CD4-positive, alpha-beta T cell (primary cell): Measurements from ENCODE around the gene PNPLA7. TPM values are rescaled to one million over a fixed set of nuclear protein-coding genes. Genes with fewer than 3 reads are reported as not detected.

Experiments
- ATAC-seq: fragments of 200-7000 bp; cut with Tn5 transposase; one replicate; pipeline ENCODE4 v1.10.0; 2022; ENCODE audit warnings: mild to moderate bottlenecking; ENCODE audit not compliant: poor library complexity
- CTCF ChIA-PET: fragments of 350-600 bp; sonication (Branson Sonifier 250); formaldehyde crosslinking; loops from one replicate; lab custom pipeline; 2021; ENCODE audit warnings: antibody characterized with exemption, inconsistent platforms; lab: Charles Lee
- POLR2A ChIA-PET: fragments of 350-600 bp; sonication (Branson Sonifier 250); formaldehyde crosslinking; loops from one replicate; lab custom pipeline; 2021; ENCODE audit warnings: antibody characterized with exemption, inconsistent platforms; lab: Charles Lee
- DNase-seq, 14 experiments: peaks; one replicate each; pipeline ENCODE4 v3.0.0-alpha.2; 2013 to 2020; ENCODE audit warnings: mixed read lengths in 2 of 14
- H3K27ac ChIP-seq, 2 donors: one replicate each; pipeline versions ENCODE4 v1.5.1 to v1.7.0; 2013; ENCODE audit warnings: low read length in 2 of 2, low read depth in 1 of 2, mild to moderate bottlenecking in 1 of 2
- H3K27me3 ChIP-seq, 2 experiments: 1 replicate in 1 of 2; 2 replicates in 1 of 2; pipeline versions ENCODE4 v1.6.1 to v1.7.0; 2013; ENCODE audit warnings: low read length in 2 of 2, control low read depth in 1 of 2, mild to moderate bottlenecking in 1 of 2, moderate library complexity in 1 of 2; ENCODE audit not compliant: insufficient read depth in 2 of 2, control insufficient read depth in 1 of 2
- H3K36me3 ChIP-seq: one replicate; pipeline ENCODE4 v1.6.1; 2013; ENCODE audit warnings: low read length, control low read depth; ENCODE audit not compliant: insufficient read depth
- H3K4me1 ChIP-seq: one replicate; pipeline ENCODE4 v1.6.1; 2013; ENCODE audit warnings: low read length, control low read depth; ENCODE audit not compliant: insufficient read depth
- H3K4me3 ChIP-seq: one replicate; pipeline ENCODE4 v1.5.1; 2013; ENCODE audit warnings: mild to moderate bottlenecking, low read length, moderate library complexity
- H3K9me3 ChIP-seq, 2 experiments: 1 replicate in 1 of 2; 2 replicates in 1 of 2; pipeline versions ENCODE4 v1.6.1 to v1.7.0; 2013; ENCODE audit warnings: low read length in 2 of 2, mild to moderate bottlenecking in 2 of 2, control low read depth in 1 of 2, moderate library complexity in 1 of 2; ENCODE audit not compliant: control insufficient read depth in 1 of 2, insufficient read depth in 1 of 2
- H3K27ac Mint-ChIP-seq: one replicate; pipeline ENCODE4 v1.8.0; 2020; ENCODE audit warnings: mixed read lengths
- H3K27me3 Mint-ChIP-seq: one replicate; pipeline ENCODE4 v1.8.0; 2021; ENCODE audit warnings: mixed read lengths
- H3K36me3 Mint-ChIP-seq: one replicate; pipeline ENCODE4 v1.8.0; 2021; ENCODE audit warnings: low read depth, mixed read lengths
- H3K4me1 Mint-ChIP-seq: one replicate; pipeline ENCODE4 v1.8.0; 2021; ENCODE audit warnings: low read depth, mixed read lengths
- H3K4me3 Mint-ChIP-seq: one replicate; pipeline ENCODE4 v1.8.0; 2020; ENCODE audit warnings: mild to moderate bottlenecking, mixed read lengths
- H3K9me3 Mint-ChIP-seq: one replicate; pipeline ENCODE4 v1.8.0; 2020; ENCODE audit warnings: mixed read lengths
- CTCF ChIP-seq: fragments of 200-600 bp; IDR thresholded peaks from one replicate; pipeline ENCODE4 v1.8.0; 2022; ENCODE audit warnings: antibody characterized with exemption, mild to moderate bottlenecking
- intact Hi-C, 2 experiments: fragments of 100-400 bp; cut with DNase I in 1 of 2; cut with micrococcal nuclease in 1 of 2; formaldehyde crosslinking; loops; one replicate each; pipeline versions ENCODE4 v1.15.1 to v1.9.0; 2023 to 2025; cut with DNase I, micrococcal nuclease
- total RNA-seq, 174 experiments: library from RNA in 2 of 174; stranded (reverse) in 2 of 174; gene quantifications; one replicate each; pipeline ENCODE4 v1.2.3 and lab custom pipeline; 2021 to 2026

Gene PNPLA7
- total RNA-seq, 2 experiments from 2014 or later, result 7.8 to 8.4 TPM

GRCh38 chr9:137458194-137459151 lies 91.7 kb downstream of the PNPLA7 start:
- ATAC-seq, result peak; percentile 10
- Mint-ChIP-seq H3K4me3 (peak overlapping the region; percentile 25), H3K27ac (no peak overlapping the region), H3K4me1 (peaks cover 50% of the 10 kb centered on the region), H3K27me3 (no peaks in the 10 kb centered on the region), H3K36me3 (peaks cover 20% of the 10 kb centered on the region), H3K9me3 (no peaks in the 10 kb centered on the region)
- no peaks in the 10 kb centered on the region for H3K27me3 ChIP-seq
- peak overlapping the region; percentile 26 for H3K4me3 ChIP-seq
- TF ChIP-seq CTCF, result no peak
- POLR2A ChIA-PET, result interaction anchor here (0.6 to 1.7 kb wide), 7 partner anchors 13 to 658 kb away, joined by 3 to 14 read pairs (median 3); partner anchors contain the start of genes EHMT1, EXD3, NOXA1 and TUBB4B
- no peak overlapping the region for H3K27ac ChIP-seq
- CTCF ChIA-PET, result interaction anchor here (0.8 to 1.0 kb wide), 2 partner anchors 14 to 35 kb away, joined by 3 to 4 read pairs; partner anchors contain the start of genes EXD3 and NOXA1
- DNase-seq, result peak in 4 of 14 experiments; percentile 13 to 56 (median 31)
- peaks cover 12% of the 10 kb centered on the region for H3K36me3 ChIP-seq
- peaks cover 92% of the 10 kb centered on the region for H3K4me1 ChIP-seq
- no peaks in the 10 kb centered on the region for H3K9me3 ChIP-seq
- intact Hi-C loops, result loop anchor here in 1 of 2 experiments (2.0 to 10.0 kb wide), 3 partner anchors 36 to 664 kb away; partner anchors contain the start of genes ARRDC1, CCDC183, EXD3 and NOXA1

- Mint-ChIP-seq H3K9me3 (no peaks in the 10 kb centered on the region), H3K36me3 (peaks cover 20% of the 10 kb centered on the region), H3K27ac (peak overlapping the region; percentile 27), H3K4me1 (peaks cover 47% of the 10 kb centered on the region), H3K27me3 (no peaks in the 10 kb centered on the region), H3K4me3 (peak overlapping the region; percentile 71)
- TF ChIP-seq CTCF, result no peak
- ATAC-seq (no peak), DNase-seq (no peak)
- peaks cover 0 to 4% of the 10 kb centered on the region in 2 experiments for H3K9me3 ChIP-seq
- intact Hi-C loops, result loop anchor here in 1 of 2 experiments (2.0 to 10.0 kb wide), 3 partner anchors 35 to 663 kb away; partner anchors contain the start of genes ARRDC1, CCDC183, EXD3 and NOXA1
- POLR2A ChIA-PET, result no interaction called here
- CTCF ChIA-PET, result no interaction called here
- peaks cover 92% of the 10 kb centered on the region for H3K4me1 ChIP-seq
- no peak overlapping the region for H3K27ac ChIP-seq
- H3K27me3 ChIP-seq, result no peaks in the 10 kb centered on the region
- H3K36me3 ChIP-seq, result peaks cover 17% of the 10 kb centered on the region
- peak overlapping the region; percentile 26 for H3K4me3 ChIP-seq
Observed at GRCh38 chr9:137457406-137458193, 92.6 kb downstream of the PNPLA7 start.

GRCh38 chr9:137456864-137457405 lies 93.3 kb downstream of the PNPLA7 start:
- Histone ChIP-seq H3K36me3 (peaks cover 17% of the 10 kb centered on the region), H3K27me3 (no peaks in the 10 kb centered on the region), H3K4me3 (no peak overlapping the region), H3K27ac (no peak overlapping the region), H3K4me1 (peaks cover 92% of the 10 kb centered on the region), H3K9me3 (peaks cover 0 to 6% of the 10 kb centered on the region in 2 experiments)
- CTCF ChIA-PET, result no interaction called here
- no peaks in the 10 kb centered on the region for H3K9me3 Mint-ChIP-seq
- no peak for TF ChIP-seq CTCF
- intact Hi-C loops, result loop anchor here in 1 of 2 experiments (5.0 to 10.0 kb wide), 2 partner anchors 150 to 662 kb away; partner anchors contain the start of genes ARRDC1, CCDC183 and TMEM141
- peak overlapping the region; percentile 54 for H3K4me3 Mint-ChIP-seq
- peaks cover 50% of the 10 kb centered on the region for H3K4me1 Mint-ChIP-seq
- no peak overlapping the region for H3K27ac Mint-ChIP-seq
- peak in 1 of 14 experiments; percentile 44 for DNase-seq
- H3K27me3 Mint-ChIP-seq, result no peaks in the 10 kb centered on the region
- peaks cover 20% of the 10 kb centered on the region for H3K36me3 Mint-ChIP-seq
- POLR2A ChIA-PET, result no interaction called here
- ATAC-seq, result no peak
